Muscle layer of duodenum (tissue), 2 donors: Measurements from ENCODE around the gene NTF3.

Experiments
- H3K27ac ChIP-seq: one replicate; pipeline ENCODE4 v1.7.0; 2013; ENCODE audit warnings: mild to moderate bottlenecking, low read length
- H3K27me3 ChIP-seq: one replicate; pipeline ENCODE4 v1.7.0; 2013; ENCODE audit warnings: low read depth, mild to moderate bottlenecking, control low read depth, low read length
- H3K36me3 ChIP-seq, 2 donors: one replicate each; pipeline ENCODE4 v1.7.0; 2013; ENCODE audit warnings: low read length in 2 of 2, control low read depth in 1 of 2, mild to moderate bottlenecking in 1 of 2; ENCODE audit not compliant: insufficient read depth in 2 of 2, control insufficient read depth in 1 of 2
- H3K4me1 ChIP-seq, 2 donors: one replicate each; pipeline ENCODE4 v1.7.0; 2013; ENCODE audit warnings: low read length in 2 of 2, mild to moderate bottlenecking in 2 of 2, control low read depth in 1 of 2, moderate library complexity in 1 of 2; ENCODE audit not compliant: insufficient read depth in 2 of 2, control insufficient read depth in 1 of 2
- H3K4me3 ChIP-seq, 2 donors: one replicate each; pipeline ENCODE4 v1.7.0; 2013; ENCODE audit warnings: low read length in 2 of 2, low read depth in 1 of 2, mild to moderate bottlenecking in 1 of 2
- H3K9me3 ChIP-seq, 2 donors: one replicate each; pipeline ENCODE4 v1.7.0; 2013; ENCODE audit warnings: low read length in 2 of 2, control low read depth in 1 of 2, mild to moderate bottlenecking in 1 of 2; ENCODE audit not compliant: control insufficient read depth in 1 of 2
- donor health status: healthy.

The NTF3 gene

DNA sequence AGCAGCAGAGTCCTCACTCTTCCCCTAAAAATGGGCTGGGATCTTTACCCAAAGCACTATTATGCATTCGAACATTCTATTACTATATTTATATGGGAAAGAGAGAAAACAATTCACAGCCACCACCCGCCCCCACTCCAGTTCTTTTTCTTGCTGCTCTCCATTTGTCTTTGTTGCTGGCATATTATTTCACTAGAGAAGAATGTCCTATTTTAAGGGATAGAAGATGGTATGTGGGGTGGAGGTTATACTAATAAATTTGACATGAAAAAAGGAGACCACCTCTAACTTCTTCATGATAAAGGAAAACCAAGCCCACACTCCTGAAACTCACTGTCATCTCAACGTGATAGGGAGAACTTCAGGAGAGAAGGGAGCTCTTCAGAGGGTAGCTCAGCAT lies 28.5 kb upstream of the NTF3 start:
- H3K27me3 ChIP-seq, result no peaks in the 10 kb centered on the region
- H3K27ac ChIP-seq, result no peak overlapping the region
- no peaks in the 10 kb centered on the region for H3K36me3 ChIP-seq
- no peak overlapping the region for H3K4me3 ChIP-seq
- no peaks in the 10 kb centered on the region for H3K4me1 ChIP-seq
- H3K9me3 ChIP-seq, result no peaks in the 10 kb centered on the region

DNA sequence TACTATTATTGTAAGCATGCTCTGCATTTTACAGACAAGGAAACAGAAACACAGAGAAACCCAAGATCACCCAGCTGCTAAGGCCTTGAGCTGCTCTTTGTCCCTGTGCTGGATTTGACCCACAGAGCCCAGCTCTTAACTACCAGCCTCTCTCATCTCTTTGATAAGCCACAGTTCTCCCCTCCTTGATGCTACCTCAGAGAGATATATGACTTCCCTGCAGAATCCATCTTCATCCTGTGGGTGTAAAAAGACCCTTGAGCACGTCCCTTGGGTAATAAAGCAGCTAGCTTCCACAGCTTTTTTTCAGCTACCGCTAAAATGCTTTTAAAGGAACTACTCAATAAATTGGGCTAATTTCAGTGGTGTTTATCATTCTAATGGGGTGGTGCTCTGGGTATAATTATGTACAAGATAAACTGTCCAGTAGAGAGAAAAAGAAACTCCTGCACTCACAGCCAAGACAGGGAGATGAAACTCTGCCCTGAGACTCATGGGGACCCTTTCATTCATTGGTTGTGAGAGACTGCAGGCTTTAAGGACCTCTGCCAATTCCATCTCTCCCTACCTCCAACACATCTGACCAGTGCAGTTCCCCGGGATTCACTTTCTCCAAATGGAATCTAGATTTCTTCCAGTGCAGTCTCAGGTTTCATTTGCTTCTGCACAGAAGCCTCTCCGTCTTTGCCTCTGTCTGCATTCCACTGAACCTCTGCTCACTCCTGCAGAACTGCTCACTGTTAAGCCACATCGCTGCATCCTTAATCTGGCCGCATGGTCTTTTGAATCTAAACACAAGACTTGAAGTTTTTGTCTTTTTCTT lies 24.7 kb upstream of the NTF3 start:
- H3K9me3 ChIP-seq, result peaks cover 3 to 4% of the 10 kb centered on the region in 2 donors
- no peaks in the 10 kb centered on the region for H3K36me3 ChIP-seq
- H3K4me1 ChIP-seq, result no peaks in the 10 kb centered on the region
- H3K27ac ChIP-seq, result no peak overlapping the region
- H3K4me3 ChIP-seq, result no peak overlapping the region
- no peaks in the 10 kb centered on the region for H3K27me3 ChIP-seq

DNA sequence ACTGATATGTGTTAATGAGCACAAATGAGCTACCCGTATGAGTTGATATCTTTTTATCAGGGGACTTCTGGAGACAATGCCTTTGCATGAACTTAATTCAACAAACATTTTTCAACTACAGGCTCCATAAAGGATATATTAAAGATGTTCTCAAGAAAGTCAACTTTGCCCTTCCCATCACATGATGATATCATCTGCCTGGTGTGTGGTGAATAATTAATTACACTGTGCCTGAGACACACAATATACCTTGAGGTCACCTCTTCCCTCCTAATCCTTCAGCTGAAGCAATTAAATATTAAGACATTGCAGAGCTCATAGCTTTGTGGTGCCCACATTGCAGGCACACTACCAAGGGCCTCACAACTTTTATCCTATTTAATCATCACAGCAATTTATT lies 22.3 kb upstream of the NTF3 start:
- Histone ChIP-seq H3K4me1 (no peaks in the 10 kb centered on the region), H3K4me3 (no peak overlapping the region)

DNA sequence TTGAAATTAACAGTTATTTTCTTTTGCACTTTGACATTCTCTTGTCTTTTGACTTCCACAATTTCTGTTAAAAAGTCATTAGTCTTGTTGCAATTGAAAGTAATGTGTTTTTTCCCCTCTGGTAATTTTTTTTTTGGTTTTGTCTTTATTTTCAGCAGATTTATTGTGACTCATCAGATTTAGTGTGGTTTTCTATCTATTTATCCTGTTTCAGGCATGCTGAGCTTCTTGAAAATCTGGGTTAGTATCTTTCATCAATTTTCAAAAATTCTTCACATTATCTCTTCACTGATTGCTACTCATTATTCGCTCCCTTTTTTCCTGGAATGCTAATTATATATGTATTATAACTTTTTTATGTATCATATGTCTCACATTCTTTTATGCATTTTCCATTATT lies 15.3 kb upstream of the NTF3 start:
- no peaks in the 10 kb centered on the region for H3K36me3 ChIP-seq
- H3K27me3 ChIP-seq, result no peaks in the 10 kb centered on the region
- H3K27ac ChIP-seq, result no peak overlapping the region
- no peaks in the 10 kb centered on the region for H3K4me1 ChIP-seq
- H3K4me3 ChIP-seq, result no peak overlapping the region
- H3K9me3 ChIP-seq, result peaks cover 3 to 4% of the 10 kb centered on the region in 2 donors

More for the DNA sequence above, 22.3 kb upstream of the NTF3 start:
- Histone ChIP-seq H3K27ac (no peak overlapping the region), H3K27me3 (no peaks in the 10 kb centered on the region), H3K9me3 (peaks cover 3 to 4% of the 10 kb centered on the region in 2 donors), H3K36me3 (no peaks in the 10 kb centered on the region)

DNA sequence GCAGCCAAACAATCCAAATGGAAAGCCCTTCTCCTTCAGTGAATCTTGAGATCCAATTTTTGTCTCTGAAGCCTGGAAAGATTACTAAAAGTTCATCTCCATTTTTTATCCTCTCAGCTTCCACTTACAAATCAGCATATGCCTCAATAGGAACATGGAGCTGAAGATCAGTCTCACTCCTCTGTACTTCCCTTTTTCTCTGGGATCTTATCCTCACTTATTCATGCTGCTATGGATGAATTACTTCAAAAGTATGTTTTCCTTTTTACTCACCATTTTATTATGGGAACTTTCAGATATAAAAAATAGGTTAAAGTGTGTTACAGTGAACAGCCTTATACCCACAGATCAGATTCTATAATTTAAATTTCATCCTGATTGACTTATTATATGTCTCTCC lies 14.4 kb upstream of the NTF3 start:
- Histone ChIP-seq H3K9me3 (no peaks in the 10 kb centered on the region), H3K36me3 (no peaks in the 10 kb centered on the region), H3K27me3 (no peaks in the 10 kb centered on the region), H3K4me3 (no peak overlapping the region), H3K27ac (no peak overlapping the region), H3K4me1 (no peaks in the 10 kb centered on the region)

DNA sequence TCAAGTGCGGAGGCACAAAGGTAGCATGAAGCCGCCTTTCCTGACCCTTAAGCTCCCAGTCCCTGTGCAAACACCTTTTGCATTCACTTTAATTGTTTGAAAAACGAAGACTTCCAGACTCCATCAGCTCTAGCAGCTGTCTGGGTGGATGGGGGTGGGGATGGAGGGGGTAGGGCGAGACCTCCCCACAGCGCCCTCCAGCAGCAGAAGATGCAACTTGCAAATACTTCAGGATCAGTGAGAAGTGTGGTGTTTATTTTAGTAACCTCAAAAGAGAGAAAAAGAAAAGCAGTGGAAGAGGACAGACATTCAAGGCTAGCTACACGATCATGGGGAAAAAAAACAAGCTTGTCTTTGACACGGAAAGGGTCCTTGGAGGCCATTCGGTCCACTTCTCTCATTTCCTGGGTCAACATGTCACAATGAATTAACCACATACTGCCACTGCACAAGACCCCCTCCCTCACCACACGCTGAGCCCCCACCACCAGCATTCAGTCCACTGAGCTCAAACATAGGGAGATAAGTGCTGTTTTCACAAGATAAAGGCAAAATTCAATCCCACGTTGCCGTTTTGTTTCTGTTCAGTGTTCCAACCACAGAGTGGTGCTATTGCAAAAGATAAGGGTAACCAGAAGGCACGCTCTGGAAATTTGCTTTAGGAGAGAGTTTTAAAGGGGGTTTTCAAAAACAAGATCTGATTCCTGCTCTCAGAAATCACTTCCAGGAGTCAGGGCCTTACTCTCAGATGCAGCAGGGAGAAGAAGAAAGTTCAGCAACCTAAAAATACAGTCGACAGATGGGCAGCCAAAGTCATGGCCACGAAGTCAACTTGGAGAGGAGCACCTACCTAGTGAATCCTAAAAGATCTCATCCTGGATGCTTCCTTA lies 3.3 kb upstream of the NTF3 start:
- no peaks in the 10 kb centered on the region for H3K36me3 ChIP-seq

DNA sequence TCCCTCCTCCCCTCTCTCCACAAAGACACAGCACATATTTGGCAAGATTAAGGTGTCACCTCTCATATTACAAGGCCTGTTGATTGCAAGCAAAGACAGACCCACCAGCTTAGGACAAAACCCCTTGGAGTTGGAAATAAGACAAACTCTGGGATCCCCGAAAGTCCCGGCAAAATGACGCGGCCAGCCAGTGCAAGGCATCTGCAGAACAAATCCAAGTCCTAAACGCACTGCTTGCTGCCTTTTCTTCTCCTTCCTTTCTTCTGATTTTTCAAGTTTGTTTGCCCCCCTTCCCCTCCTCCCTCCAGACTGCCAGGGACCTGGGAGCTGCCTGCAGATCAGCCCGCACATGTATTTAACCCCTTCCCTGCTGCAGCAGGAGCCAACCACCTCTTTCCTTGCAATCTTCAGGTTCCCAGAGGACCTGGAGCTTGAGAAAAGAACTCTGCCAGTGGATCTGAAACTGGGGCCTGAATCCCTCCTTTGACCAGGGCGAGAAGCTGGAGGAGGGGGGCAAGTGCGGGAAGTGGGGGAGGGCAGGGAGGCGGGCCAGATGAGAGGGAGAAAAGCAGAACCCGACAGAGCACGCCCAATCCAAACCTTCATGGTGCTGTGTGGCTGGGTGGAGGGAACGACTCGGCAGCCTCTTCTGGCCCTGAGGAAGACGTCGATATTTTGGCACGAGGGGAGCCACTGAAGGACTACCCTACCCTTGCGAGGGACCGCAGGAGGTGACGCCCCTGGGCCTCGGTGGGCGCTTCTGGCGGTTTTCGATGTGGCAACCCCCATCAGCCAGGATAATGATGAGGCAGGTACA lies 2.0 kb upstream of the NTF3 start:
- no peaks in the 10 kb centered on the region for H3K36me3 ChIP-seq
- peak overlapping the region in 1 of 2 donors; percentile 49 for H3K4me3 ChIP-seq
- peaks cover 0 to 28% of the 10 kb centered on the region in 2 donors for H3K4me1 ChIP-seq
- H3K9me3 ChIP-seq, result no peaks in the 10 kb centered on the region
- peaks cover 24% of the 10 kb centered on the region for H3K27me3 ChIP-seq
- H3K27ac ChIP-seq, result no peak overlapping the region

More for the DNA sequence above, 3.3 kb upstream of the NTF3 start:
- Histone ChIP-seq H3K27me3 (peaks cover 22% of the 10 kb centered on the region), H3K9me3 (no peaks in the 10 kb centered on the region), H3K27ac (no peak overlapping the region), H3K4me1 (peaks cover 0 to 28% of the 10 kb centered on the region in 2 donors), H3K4me3 (no peak overlapping the region)

DNA sequence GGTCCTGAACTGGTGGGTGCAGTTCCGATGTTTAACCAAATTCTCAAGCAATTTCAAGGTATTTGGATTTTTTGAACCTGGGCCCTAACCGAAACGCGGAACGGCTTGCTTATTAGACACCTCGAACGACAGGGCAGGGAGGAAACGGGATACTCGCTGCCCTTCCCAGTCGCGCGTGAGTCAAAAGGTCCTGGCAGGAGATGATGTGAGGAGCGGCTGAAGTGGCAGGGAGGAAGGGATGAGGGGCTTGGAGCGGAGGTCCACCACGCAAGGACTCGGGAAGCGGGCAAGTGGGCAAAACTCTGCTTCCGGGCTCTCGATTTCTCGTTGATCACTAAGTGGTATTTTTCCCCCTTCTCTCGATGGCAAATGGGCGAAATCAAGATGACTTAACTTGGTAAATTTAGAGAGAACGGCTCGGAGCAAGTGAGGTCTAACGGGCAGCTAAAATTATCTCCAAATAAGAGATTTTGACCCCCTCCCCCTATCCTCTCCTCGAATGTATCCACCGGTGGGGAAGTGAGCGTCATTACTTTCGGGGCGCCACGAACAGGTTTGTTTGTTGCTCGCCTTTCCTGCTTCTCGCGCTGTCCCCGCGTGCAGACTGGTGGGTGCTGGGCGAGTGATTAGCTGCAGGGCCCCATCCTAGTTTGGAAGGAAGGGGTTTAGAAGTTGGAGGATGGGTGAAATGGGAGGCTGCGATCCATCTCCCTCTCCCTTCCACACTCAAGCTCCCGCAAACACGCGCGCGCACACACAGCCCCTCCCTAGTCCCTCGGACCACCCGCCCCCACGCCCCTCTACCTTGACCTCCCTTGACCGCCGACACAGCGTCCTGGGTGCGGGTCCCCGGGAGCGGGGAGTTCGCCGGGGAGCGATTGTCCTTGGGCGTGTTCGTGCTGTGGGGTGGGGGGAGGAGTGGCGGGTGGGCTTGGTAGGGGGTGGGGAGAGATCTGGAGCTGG lies 986 bp upstream of the NTF3 start:
- peak overlapping the region; percentile 50 to 64 for H3K4me3 ChIP-seq
- no peaks in the 10 kb centered on the region for H3K36me3 ChIP-seq
- H3K4me1 ChIP-seq, result peaks cover 0 to 28% of the 10 kb centered on the region in 2 donors
- H3K27ac ChIP-seq, result no peak overlapping the region
- no peaks in the 10 kb centered on the region for H3K9me3 ChIP-seq
- peaks cover 24% of the 10 kb centered on the region for H3K27me3 ChIP-seq

DNA sequence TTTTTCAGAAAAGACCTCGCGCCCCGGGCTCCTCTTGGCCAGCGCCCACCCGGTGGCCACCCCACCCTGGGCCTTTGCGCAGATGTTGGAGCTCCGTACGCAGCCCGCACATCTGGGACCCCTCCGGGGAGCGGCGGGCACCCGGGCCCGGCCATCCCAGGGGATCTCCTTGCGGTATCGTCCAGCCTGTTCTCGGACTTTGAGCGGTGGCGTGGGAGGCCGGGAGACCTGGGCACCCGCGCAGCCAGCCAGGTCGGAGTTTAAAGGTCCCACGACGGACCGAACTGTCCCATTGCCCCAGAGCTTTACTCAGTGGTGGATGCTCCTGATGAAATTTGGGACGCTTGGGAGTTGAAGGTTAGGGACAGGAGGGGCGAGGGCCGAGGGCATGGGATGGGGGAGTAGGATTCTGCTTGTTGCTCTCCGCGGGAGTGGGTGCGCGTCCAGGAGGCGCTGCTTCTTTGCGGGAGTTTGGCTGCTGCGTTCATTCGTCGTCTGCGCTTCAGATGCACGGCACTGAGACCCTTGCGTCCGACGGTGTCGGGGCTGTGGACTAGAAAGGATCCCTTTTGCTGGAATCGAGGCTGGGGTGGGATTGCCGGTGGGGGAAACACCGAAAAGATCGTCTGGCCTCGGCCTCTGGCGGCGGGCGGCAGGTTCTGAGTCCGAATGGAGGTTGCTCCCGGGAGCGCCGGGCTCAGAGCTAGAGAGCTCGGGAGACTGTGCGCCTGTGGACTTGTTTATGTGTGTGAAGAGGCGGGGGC lies 1.4 kb downstream of the NTF3 start:
- H3K4me1 ChIP-seq, result peaks cover 0 to 28% of the 10 kb centered on the region in 2 donors
- H3K36me3 ChIP-seq, result no peaks in the 10 kb centered on the region
- peak overlapping the region; percentile 53 to 64 for H3K4me3 ChIP-seq
- peaks cover 21% of the 10 kb centered on the region for H3K27me3 ChIP-seq
- H3K27ac ChIP-seq, result no peak overlapping the region
- H3K9me3 ChIP-seq, result no peaks in the 10 kb centered on the region
